ENCODE measurements around the gene IMMP1L. TPM values are rescaled to one million over a fixed set of nuclear protein-coding genes. Genes with fewer than 3 reads are reported as not detected.

The IMMP1L gene
- total RNA-seq, 2 experiments from 2014 or later, result 27.9 to 37.3 TPM

GRCh38 chr11:31421820-31422219 lies 87.6 kb downstream of the IMMP1L start:
- POLR2A ChIA-PET, result no interaction called here
- Histone ChIP-seq H3K4me2 (ENCODE audit: low read length) (no peak overlapping the region), H4K20me1 (ENCODE audit: insufficient read depth, low read length) (no peaks in the 10 kb centered on the region), H3K4me3 (ENCODE audit: low read depth, low read length, poor library complexity, severe bottlenecking) (no peak overlapping the region), H3K36me3 (ENCODE audit: insufficient read depth, low read length) (no peaks in the 10 kb centered on the region), H3K9me2 (ENCODE audit: insufficient read depth, low read length) (no peaks in the 10 kb centered on the region), H3K79me2 (ENCODE audit: insufficient read depth, low read depth, low read length) (no peaks in the 10 kb centered on the region), H3K9me3 (ENCODE audit: low read length) (no peaks in the 10 kb centered on the region), H2AFZ (ENCODE audit: low read length) (no peak overlapping the region), H3K4me1 (ENCODE audit: insufficient read depth, low read length, poor library complexity, severe bottlenecking) (no peaks in the 10 kb centered on the region), H3K27ac (ENCODE audit: low read depth, low read length, poor library complexity, severe bottlenecking) (no peak overlapping the region)
- TF ChIP-seq CTCF (conservative IDR thresholded peaks at IDR 0.05; ENCODE audit: low read length) (no peak), EZH2phosphoT487 (IDR thresholded peaks at IDR 0.05; ENCODE audit: borderline replicate concordance, low read depth, low read length) (no peak)
- no peak for DNase-seq (ENCODE audit: low spot score)
- intact Hi-C loops (cut with micrococcal nuclease; ENCODE audit: unreplicated experiment), result no loop called here
- CTCF ChIA-PET (ENCODE audit: unreplicated experiment), result no interaction called here
- no TSS peak for BruUV-seq (replicated peaks)

GRCh38 chr11:31419669-31420068 lies 89.8 kb downstream of the IMMP1L start:
- intact Hi-C loops (cut with micrococcal nuclease; ENCODE audit: unreplicated experiment), result no loop called here
- Histone ChIP-seq H3K4me2 (ENCODE audit: low read length) (no peak overlapping the region), H3K4me3 (ENCODE audit: low read depth, low read length, poor library complexity, severe bottlenecking) (no peak overlapping the region), H3K36me3 (ENCODE audit: insufficient read depth, low read length) (no peaks in the 10 kb centered on the region), H3K9me3 (ENCODE audit: low read length) (no peaks in the 10 kb centered on the region), H4K20me1 (ENCODE audit: insufficient read depth, low read length) (no peaks in the 10 kb centered on the region), H3K27ac (ENCODE audit: low read depth, low read length, poor library complexity, severe bottlenecking) (no peak overlapping the region), H3K79me2 (ENCODE audit: insufficient read depth, low read depth, low read length) (no peaks in the 10 kb centered on the region), H2AFZ (ENCODE audit: low read length) (no peak overlapping the region), H3K4me1 (ENCODE audit: insufficient read depth, low read length, poor library complexity, severe bottlenecking) (no peaks in the 10 kb centered on the region), H3K9me2 (ENCODE audit: insufficient read depth, low read length) (no peaks in the 10 kb centered on the region)
- CTCF ChIA-PET (ENCODE audit: unreplicated experiment), result no interaction called here
- no peak for DNase-seq (ENCODE audit: low spot score)
- POLR2A ChIA-PET, result interaction anchor here (1.1 kb wide), 1 partner anchor 50 kb away, joined by 3 read pairs; the partner anchor contains the start of gene DNAJC24
- TF ChIP-seq EZH2phosphoT487 (IDR thresholded peaks at IDR 0.05; ENCODE audit: borderline replicate concordance, low read depth, low read length), result no peak
- no peak for TF ChIP-seq CTCF (conservative IDR thresholded peaks at IDR 0.05; ENCODE audit: low read length)
- BruUV-seq (replicated peaks), result no TSS peak

GRCh38 chr11:31419138-31419537 lies 90.3 kb downstream of the IMMP1L start:
- CTCF ChIA-PET (ENCODE audit: unreplicated experiment), result no interaction called here
- no TSS peak for BruUV-seq (replicated peaks)

More at GRCh38 chr11:31419138-31419537, 90.3 kb downstream of the IMMP1L start:
- Histone ChIP-seq H3K9me3 (ENCODE audit: low read length) (no peaks in the 10 kb centered on the region), H3K4me3 (ENCODE audit: low read depth, low read length, poor library complexity, severe bottlenecking) (no peak overlapping the region), H2AFZ (ENCODE audit: low read length) (no peak overlapping the region), H3K9me2 (ENCODE audit: insufficient read depth, low read length) (no peaks in the 10 kb centered on the region), H3K36me3 (ENCODE audit: insufficient read depth, low read length) (no peaks in the 10 kb centered on the region), H3K27ac (ENCODE audit: low read depth, low read length, poor library complexity, severe bottlenecking) (no peak overlapping the region), H3K4me2 (ENCODE audit: low read length) (no peak overlapping the region), H3K79me2 (ENCODE audit: insufficient read depth, low read depth, low read length) (no peaks in the 10 kb centered on the region), H4K20me1 (ENCODE audit: insufficient read depth, low read length) (no peaks in the 10 kb centered on the region), H3K4me1 (ENCODE audit: insufficient read depth, low read length, poor library complexity, severe bottlenecking) (no peaks in the 10 kb centered on the region)
- no peak for TF ChIP-seq EZH2phosphoT487 (IDR thresholded peaks at IDR 0.05; ENCODE audit: borderline replicate concordance, low read depth, low read length)
- no peak for TF ChIP-seq CTCF (conservative IDR thresholded peaks at IDR 0.05; ENCODE audit: low read length)
- POLR2A ChIA-PET, result interaction anchor here (1.1 kb wide), 1 partner anchor 49 kb away, joined by 3 read pairs; the partner anchor contains the start of gene DNAJC24
- no peak for DNase-seq (ENCODE audit: low spot score)
- intact Hi-C loops (cut with micrococcal nuclease; ENCODE audit: unreplicated experiment), result no loop called here
